Erythroblast (primary cell): ENCODE data around the gene MUC16.

Experiments used
- GATA1 ChIP-seq: IDR thresholded peaks from 2 replicates; pipeline ENCODE4 v1.6.1; 2011; ENCODE audit warnings: low read depth, mild to moderate bottlenecking, control low read depth, low read length, moderate library complexity
- POLR2A ChIP-seq: IDR thresholded peaks from 2 replicates; pipeline ENCODE4 v1.6.1; 2011; ENCODE audit warnings: mild to moderate bottlenecking, low read length

DNA sequence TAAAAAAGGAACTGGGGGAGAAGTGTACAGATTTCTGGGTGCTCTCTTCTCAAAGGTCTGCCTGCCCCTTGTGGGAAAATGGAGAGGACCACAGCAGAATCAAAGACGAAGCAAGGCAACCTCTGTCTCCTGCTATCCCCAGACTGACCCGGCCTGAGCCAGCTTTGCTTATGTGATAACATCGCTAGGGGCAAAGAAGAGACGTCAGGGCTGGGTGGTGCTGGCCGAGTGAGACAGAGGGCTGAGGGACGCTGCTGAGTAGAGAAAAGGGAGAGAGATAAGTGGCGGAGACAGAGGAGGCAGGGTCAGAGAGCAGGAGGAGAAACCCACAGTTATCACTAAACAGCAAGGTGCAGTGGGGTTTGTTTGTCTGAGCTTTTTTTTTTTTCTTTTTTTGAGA lies 4.6 kb upstream of the MUC16 start:
- no peak for TF ChIP-seq POLR2A
- no peak for TF ChIP-seq GATA1
